ENCODE results near the gene ZNF846.

The ZNF846 gene

DNA sequence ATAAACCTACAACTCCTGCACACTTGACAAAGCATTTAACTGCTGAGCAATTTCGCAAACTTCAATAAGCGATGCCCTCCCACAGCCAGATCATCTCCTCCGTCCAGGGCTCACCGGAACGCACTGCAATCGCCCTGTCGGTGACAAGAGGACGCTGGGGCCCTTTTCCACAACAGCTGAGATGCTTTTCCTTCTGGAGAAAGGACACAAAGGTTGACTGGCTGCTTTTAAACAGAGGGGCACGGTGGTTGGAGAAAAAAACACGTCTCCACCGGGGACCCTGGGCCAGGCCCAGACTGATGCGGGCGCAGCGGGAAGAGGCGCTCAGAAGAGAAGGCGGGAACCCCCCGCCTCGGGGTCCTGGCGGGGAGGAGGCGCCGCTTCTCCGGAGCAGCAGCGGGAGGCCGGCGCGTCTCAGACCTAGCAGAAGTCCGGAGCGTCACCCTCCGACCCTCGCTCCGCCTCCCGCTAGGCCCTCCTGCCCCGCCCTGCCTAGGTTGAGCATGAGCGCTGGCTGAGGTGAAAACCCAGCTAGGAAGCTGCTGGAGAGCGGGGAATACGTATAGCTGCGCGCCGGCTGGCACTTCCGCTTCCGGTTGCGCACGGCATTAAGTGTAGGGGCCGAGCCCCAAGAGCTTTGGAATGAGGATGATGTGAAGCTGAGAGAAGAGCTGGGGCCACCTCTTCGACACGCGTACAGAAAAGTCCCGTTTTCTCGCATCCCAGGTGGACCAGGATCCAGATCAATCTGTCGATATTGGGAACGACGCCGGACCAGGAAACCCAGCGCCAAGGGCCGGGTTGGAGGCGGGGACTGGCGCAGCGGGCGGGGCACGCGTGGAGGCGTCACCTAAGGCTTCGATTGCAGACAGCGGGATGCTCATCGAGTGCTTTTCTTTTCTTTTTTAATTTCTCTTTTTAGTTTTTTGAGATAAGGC, at the start of gene ZNF846:
Gene ZNF846, minus strand, starts transcription at position 564 of the 938 bp plus-strand sequence. CDS start 3,788 bp downstream, outside the sequence.
- peak; percentile 97 for DNase-seq (ENCODE audit: low read depth, low spot score)
- in situ Hi-C loops (cut with HindIII; ENCODE audit: low sequenced_read_pairs): no loop called here

DNA sequence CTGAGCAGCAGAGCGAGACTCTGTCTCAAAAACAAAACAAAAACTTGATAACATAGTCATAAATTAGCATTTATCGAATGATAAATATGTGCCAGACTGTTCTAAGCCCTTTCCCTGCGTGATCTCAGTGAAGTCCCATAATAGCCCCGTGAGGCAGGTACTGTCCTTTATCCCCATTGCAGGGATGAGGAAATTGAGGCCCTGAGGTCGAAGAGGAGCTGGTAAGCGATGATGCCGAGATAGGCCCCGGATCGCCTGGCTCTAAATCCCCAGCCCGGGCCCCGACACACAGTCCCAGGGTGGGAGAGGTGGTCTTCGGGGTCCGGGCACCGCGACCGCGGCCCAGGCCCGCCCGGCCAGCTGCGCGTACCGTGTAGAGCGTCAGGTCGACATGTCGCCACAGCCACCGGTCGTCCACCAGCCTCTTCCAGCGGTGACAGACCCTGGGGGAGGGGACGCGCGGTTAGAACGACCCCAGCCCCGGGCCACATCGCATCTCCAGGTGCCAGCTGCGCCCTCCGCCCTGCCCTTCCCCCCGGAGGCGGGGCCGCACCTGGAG, 49.7 kb upstream of the ZNF846 start:
- in situ Hi-C loops (cut with HindIII; ENCODE audit: low sequenced_read_pairs): no loop called here
- TF ChIP-seq, protein P1, sequence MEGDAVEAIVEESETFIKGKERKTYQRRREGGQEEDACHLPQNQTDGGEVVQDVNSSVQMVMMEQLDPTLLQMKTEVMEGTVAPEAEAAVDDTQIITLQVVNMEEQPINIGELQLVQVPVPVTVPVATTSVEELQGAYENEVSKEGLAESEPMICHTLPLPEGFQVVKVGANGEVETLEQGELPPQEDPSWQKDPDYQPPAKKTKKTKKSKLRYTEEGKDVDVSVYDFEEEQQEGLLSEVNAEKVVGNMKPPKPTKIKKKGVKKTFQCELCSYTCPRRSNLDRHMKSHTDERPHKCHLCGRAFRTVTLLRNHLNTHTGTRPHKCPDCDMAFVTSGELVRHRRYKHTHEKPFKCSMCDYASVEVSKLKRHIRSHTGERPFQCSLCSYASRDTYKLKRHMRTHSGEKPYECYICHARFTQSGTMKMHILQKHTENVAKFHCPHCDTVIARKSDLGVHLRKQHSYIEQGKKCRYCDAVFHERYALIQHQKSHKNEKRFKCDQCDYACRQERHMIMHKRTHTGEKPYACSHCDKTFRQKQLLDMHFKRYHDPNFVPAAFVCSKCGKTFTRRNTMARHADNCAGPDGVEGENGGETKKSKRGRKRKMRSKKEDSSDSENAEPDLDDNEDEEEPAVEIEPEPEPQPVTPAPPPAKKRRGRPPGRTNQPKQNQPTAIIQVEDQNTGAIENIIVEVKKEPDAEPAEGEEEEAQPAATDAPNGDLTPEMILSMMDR (IDR thresholded peaks at IDR 0.05; ENCODE audit: low read depth, low read length): no peak
- peak overlapping the region; percentile 99 for H3K4me3 ChIP-seq (ENCODE audit: low read depth, low read length)
- no peak for DNase-seq (ENCODE audit: low read depth, low spot score)

More for the DNA sequence above, at the start of gene ZNF846:
- peak within 1 kb of the TSS; percentile 76 for H3K4me3 ChIP-seq (ENCODE audit: low read depth, low read length)
- TF ChIP-seq, protein P1 (IDR thresholded peaks at IDR 0.05; ENCODE audit: low read depth, low read length): no peak

- in situ Hi-C loops (cut with HindIII; ENCODE audit: low sequenced_read_pairs): no loop called here
- DNase-seq (ENCODE audit: low read depth, low spot score): no peak
- TF ChIP-seq, protein P1 (IDR thresholded peaks at IDR 0.05; ENCODE audit: low read depth, low read length): no peak
- no peak overlapping the region for H3K4me3 ChIP-seq (ENCODE audit: low read depth, low read length)
These were observed 42.6 kb upstream of the ZNF846 start for GRCh38 chr19:9811139-9811538.

DNA sequence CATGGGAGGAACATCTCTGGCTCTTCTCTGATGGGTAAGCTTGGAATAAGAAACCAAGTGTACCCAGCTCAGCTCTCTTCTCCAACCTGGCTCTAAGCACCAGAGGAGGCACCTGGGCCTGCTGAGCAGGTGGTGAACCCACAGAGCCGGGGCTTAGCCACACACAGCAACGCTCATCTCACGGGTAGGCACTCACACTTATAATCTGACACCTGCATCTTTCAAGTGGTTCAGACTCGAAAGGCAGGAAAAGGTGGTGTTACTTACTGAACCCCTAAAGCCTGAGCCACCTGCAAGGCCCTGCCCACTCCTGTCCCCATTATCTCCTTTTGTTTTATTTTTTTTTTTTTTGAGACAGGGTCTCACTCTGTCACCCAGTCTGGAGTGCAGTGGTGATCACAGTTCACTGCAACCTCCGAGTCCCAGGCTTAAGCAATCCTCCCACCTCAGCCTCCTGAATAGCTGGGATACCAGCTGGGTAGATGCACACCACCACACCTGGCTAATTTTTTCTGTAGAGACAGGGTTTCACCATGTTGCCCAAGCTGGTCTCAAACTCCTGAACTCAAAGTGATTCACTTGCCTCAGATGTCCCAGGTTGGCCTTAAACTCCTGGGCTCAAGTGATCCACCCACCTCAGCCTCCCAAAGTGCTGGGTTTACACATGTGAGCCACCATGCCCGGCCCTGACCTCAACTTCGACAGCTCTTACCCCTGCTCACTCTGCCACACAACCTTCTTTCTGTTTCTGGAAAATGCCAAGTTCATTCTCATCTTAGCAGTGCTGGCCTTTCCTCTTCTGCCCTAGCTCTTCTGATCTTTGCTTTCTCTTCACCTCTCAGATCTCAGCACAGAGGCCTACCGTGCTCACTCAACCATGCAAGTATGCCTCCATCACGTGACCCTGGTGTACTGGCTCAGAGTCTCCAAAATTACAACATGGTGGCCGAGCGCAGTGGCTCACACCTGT, 40.6 kb upstream of the ZNF846 start:
- no peak for DNase-seq (ENCODE audit: low read depth, low spot score)
- in situ Hi-C loops (cut with HindIII; ENCODE audit: low sequenced_read_pairs): no loop called here
- TF ChIP-seq, protein P1 (IDR thresholded peaks at IDR 0.05; ENCODE audit: low read depth, low read length): no peak
- H3K4me3 ChIP-seq (ENCODE audit: low read depth, low read length): no peak overlapping the region

DNA sequence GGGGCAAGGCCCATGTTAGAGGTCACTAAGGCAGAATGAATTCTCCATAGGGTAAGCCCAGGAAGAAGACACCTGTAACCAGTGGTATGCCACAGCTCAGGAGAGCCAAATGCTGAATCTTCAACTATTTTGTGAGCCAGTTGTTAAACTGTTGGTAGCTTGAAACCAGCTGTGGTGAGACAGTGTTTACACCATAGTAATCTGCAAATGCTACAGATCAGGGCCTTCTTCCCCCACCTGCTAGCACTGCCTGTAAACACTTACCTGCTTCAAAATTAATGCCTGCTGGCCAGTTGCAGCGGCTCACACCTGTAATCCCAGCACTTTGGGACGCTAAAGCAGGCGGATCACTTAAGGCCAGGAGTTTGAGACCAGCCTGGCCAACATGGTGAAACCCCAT, 38.3 kb upstream of the ZNF846 start:
- H3K4me3 ChIP-seq (ENCODE audit: low read depth, low read length): no peak overlapping the region
- TF ChIP-seq, protein P1 (IDR thresholded peaks at IDR 0.05; ENCODE audit: low read depth, low read length): no peak
- no peak for DNase-seq (ENCODE audit: low read depth, low spot score)
- in situ Hi-C loops (cut with HindIII; ENCODE audit: low sequenced_read_pairs): no loop called here

GRCh38 chr19:9801976-9802375, 33.4 kb upstream of the ZNF846 start:
- H3K4me3 ChIP-seq (ENCODE audit: low read depth, low read length): no peak overlapping the region
- TF ChIP-seq, protein P1 (IDR thresholded peaks at IDR 0.05; ENCODE audit: low read depth, low read length): no peak
- DNase-seq (ENCODE audit: low read depth, low spot score): no peak
- in situ Hi-C loops (cut with HindIII; ENCODE audit: low sequenced_read_pairs): no loop called here

All from astrocyte of the spinal cord (primary cell).